WTC11 (cell line): ENCODE results near the gene EPHA2. TPM values are rescaled to one million over a fixed set of nuclear protein-coding genes. Genes with fewer than 3 reads are reported as not detected.

Source experiments
- ATAC-seq: fragments of 200-7000 bp; cut with Tn5 transposase; 2 replicates; pipeline ENCODE4 v1.10.0; 2021; ENCODE audit warnings: mild to moderate bottlenecking, moderate library complexity
- CTCF ChIA-PET: fragments of 300-600 bp; sonication (Branson Sonifier 250); formaldehyde crosslinking; loops from one replicate; lab custom pipeline; 2021; ENCODE audit warnings: antibody characterized with exemption; lab: Charles Lee
- POLR2A ChIA-PET: fragments of 350-600 bp; sonication (Branson Sonifier 250); formaldehyde crosslinking; loops from one replicate; lab custom pipeline; 2021; ENCODE audit warnings: antibody characterized with exemption; lab: Charles Lee
- DNase-seq: peaks from one replicate; pipeline ENCODE4 v3.0.0; 2021; ENCODE audit warnings: low spot score
- H3K27ac Mint-ChIP-seq: 2 replicates; pipeline ENCODE4 v1.8.0; 2021; ENCODE audit warnings: mixed read lengths
- H3K27me3 Mint-ChIP-seq: 2 replicates; pipeline ENCODE4 v1.8.0; 2021; ENCODE audit warnings: low read depth, mild to moderate bottlenecking, moderate library complexity, mixed read lengths
- H3K36me3 Mint-ChIP-seq: 2 replicates; pipeline ENCODE4 v1.8.0; 2021; ENCODE audit warnings: mixed read lengths
- H3K4me1 Mint-ChIP-seq: 2 replicates; pipeline ENCODE4 v1.8.0; 2022; ENCODE audit warnings: mixed read lengths
- H3K4me3 Mint-ChIP-seq: 2 replicates; pipeline ENCODE4 v1.8.0; 2021; ENCODE audit warnings: mild to moderate bottlenecking, moderate library complexity, mixed read lengths
- H3K9me3 Mint-ChIP-seq: 2 replicates; pipeline ENCODE4 v1.8.0; 2021; ENCODE audit warnings: mixed read lengths
- CBFB ChIP-seq: sonication (generic); formaldehyde crosslinking; IDR thresholded peaks from 2 replicates; pipeline ENCODE4 v1.8.1; 2022; ENCODE audit warnings: mild to moderate bottlenecking, low read depth, missing genetic modification reagents
- CREB1 ChIP-seq: sonication (generic); formaldehyde crosslinking; IDR thresholded peaks from 2 replicates; pipeline ENCODE4 v1.8.0; 2023; ENCODE audit warnings: mild to moderate bottlenecking, missing genetic modification reagents
- ESRRA ChIP-seq: sonication (generic); formaldehyde crosslinking; IDR thresholded peaks from 2 replicates; pipeline ENCODE4 v1.8.1; 2022; ENCODE audit warnings: mild to moderate bottlenecking, missing genetic modification reagents, borderline replicate concordance
- ETV6 ChIP-seq: sonication (generic); formaldehyde crosslinking; IDR thresholded peaks from 2 replicates; pipeline ENCODE4 v1.8.1; 2022; ENCODE audit warnings: mild to moderate bottlenecking, missing genetic modification reagents
- FOXJ3 ChIP-seq: sonication (generic); formaldehyde crosslinking; IDR thresholded peaks from 2 replicates; pipeline ENCODE4 v1.9.0; 2021; ENCODE audit warnings: missing genetic modification reagents, mild to moderate bottlenecking, borderline replicate concordance
- JUN ChIP-seq: sonication (generic); formaldehyde crosslinking; IDR thresholded peaks from 2 replicates; pipeline ENCODE4 v1.8.0; 2023; ENCODE audit warnings: mild to moderate bottlenecking, missing genetic modification reagents
- NFE2L1 ChIP-seq: sonication (generic); formaldehyde crosslinking; IDR thresholded peaks from 2 replicates; pipeline ENCODE4 v1.8.1; 2023; ENCODE audit warnings: missing genetic modification reagents
- RORB ChIP-seq: fragments of 250-450 bp; sonication (Bioruptor Pico); IDR thresholded peaks from 2 replicates; pipeline ENCODE4 v1.9.0; 2021; ENCODE audit warnings: mild to moderate bottlenecking
- SOX15 ChIP-seq: fragments of 250-450 bp; sonication (Bioruptor Pico); IDR thresholded peaks from 2 replicates; pipeline ENCODE4 v1.9.0; 2021; ENCODE audit warnings: mild to moderate bottlenecking
- TEAD1 ChIP-seq: sonication (generic); formaldehyde crosslinking; IDR thresholded peaks from 2 replicates; pipeline ENCODE4 v1.8.0; 2022; ENCODE audit warnings: mild to moderate bottlenecking, missing genetic modification reagents
- ZBTB21 ChIP-seq: sonication (generic); formaldehyde crosslinking; IDR thresholded peaks from 2 replicates; pipeline ENCODE4 v1.8.1; 2023; ENCODE audit warnings: mild to moderate bottlenecking, missing genetic modification reagents, borderline replicate concordance
- ZNF263 ChIP-seq: sonication (generic); formaldehyde crosslinking; IDR thresholded peaks from 2 replicates; pipeline ENCODE4 v1.8.1; 2022; ENCODE audit warnings: low read depth, mild to moderate bottlenecking, moderate library complexity, missing genetic modification reagents
- total RNA-seq: library from RNA; stranded (reverse); gene quantifications from 3 replicates; pipeline ENCODE4 v1.2.3, GENCODE V29; 2021
- TF ChIP-seq, protein P1 (sequence below): sonication (generic); formaldehyde crosslinking; IDR thresholded peaks from 2 replicates; pipeline ENCODE4 v1.8.1; 2022; ENCODE audit warnings: low read depth, missing genetic modification reagents, borderline replicate concordance
- TF ChIP-seq, protein P2 (sequence below): fragments of 250-450 bp; sonication (Bioruptor Pico); IDR thresholded peaks from 2 replicates; pipeline ENCODE4 v1.9.0; 2021; ENCODE audit warnings: moderate library complexity, mild to moderate bottlenecking, inconsistent platforms, borderline replicate concordance
- TF ChIP-seq, protein P3 (sequence below): sonication (generic); formaldehyde crosslinking; IDR thresholded peaks from 2 replicates; pipeline ENCODE4 v1.8.0; 2023; ENCODE audit warnings: mild to moderate bottlenecking, missing genetic modification reagents
- TF ChIP-seq, protein P4 (sequence below): sonication (generic); formaldehyde crosslinking; IDR thresholded peaks from 2 replicates; pipeline ENCODE4 v1.8.1; 2023; ENCODE audit warnings: mild to moderate bottlenecking, moderate library complexity, missing genetic modification reagents
- TF ChIP-seq, protein P5 (sequence below): sonication (generic); formaldehyde crosslinking; IDR thresholded peaks from 2 replicates; pipeline ENCODE4 v1.8.0; 2023; ENCODE audit warnings: missing genetic modification reagents, mild to moderate bottlenecking, borderline replicate concordance
- TF ChIP-seq, protein P6 (sequence below): fragments of 250-450 bp; sonication (Bioruptor Pico); IDR thresholded peaks from 2 replicates; pipeline ENCODE4 v1.9.0; 2021; ENCODE audit warnings: mild to moderate bottlenecking, borderline replicate concordance

The EPHA2 gene
- total RNA-seq, 1 experiment from 2014 or later, result 44.4 TPM

DNA sequence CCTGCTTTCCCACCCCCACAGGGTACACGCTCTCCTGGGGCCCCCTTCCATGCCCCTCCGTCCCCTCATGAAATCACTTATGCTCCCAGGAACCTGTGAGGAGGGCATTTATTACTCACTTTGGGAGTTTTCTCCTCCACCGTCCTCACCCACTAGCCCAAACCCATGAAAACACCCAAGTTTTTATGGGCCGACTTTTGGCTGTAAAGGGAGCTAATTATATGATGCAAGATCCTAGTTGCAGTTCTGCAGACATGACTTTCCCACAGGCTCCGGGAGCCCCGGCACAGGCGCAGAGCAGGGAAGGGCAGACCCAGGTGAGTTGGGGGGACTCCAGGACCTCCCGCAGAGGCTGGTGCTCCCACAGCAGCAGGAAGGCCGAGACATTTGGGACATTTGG lies 29.7 kb downstream of the EPHA2 start (continued):
- no peak for TF ChIP-seq SOX15 (CRISPR knock-in tag)
- TF ChIP-seq NFE2L1 (CRISPR knock-in tag), result no peak
- TF ChIP-seq, protein P1, sequence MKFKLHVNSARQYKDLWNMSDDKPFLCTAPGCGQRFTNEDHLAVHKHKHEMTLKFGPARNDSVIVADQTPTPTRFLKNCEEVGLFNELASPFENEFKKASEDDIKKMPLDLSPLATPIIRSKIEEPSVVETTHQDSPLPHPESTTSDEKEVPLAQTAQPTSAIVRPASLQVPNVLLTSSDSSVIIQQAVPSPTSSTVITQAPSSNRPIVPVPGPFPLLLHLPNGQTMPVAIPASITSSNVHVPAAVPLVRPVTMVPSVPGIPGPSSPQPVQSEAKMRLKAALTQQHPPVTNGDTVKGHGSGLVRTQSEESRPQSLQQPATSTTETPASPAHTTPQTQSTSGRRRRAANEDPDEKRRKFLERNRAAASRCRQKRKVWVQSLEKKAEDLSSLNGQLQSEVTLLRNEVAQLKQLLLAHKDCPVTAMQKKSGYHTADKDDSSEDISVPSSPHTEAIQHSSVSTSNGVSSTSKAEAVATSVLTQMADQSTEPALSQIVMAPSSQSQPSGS (CRISPR knock-in tag), result no peak
- no peak for TF ChIP-seq CBFB
- no peak for TF ChIP-seq RORB (CRISPR knock-in tag)
- TF ChIP-seq FOXJ3 (CRISPR knock-in tag), result no peak
- TF ChIP-seq, protein P2, sequence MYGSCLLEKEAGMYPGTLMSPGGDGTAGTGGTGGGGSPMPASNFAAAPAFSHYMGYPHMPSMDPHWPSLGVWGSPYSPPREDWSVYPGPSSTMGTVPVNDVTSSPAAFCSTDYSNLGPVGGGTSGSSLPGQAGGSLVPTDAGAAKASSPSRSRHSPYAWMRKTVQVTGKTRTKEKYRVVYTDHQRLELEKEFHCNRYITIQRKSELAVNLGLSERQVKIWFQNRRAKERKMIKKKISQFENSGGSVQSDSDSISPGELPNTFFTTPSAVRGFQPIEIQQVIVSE (CRISPR knock-in tag), result no peak
- TF ChIP-seq ZNF263 (CRISPR knock-in tag), result no peak
- TF ChIP-seq, all 79 proteins: peak for 0

DNA sequence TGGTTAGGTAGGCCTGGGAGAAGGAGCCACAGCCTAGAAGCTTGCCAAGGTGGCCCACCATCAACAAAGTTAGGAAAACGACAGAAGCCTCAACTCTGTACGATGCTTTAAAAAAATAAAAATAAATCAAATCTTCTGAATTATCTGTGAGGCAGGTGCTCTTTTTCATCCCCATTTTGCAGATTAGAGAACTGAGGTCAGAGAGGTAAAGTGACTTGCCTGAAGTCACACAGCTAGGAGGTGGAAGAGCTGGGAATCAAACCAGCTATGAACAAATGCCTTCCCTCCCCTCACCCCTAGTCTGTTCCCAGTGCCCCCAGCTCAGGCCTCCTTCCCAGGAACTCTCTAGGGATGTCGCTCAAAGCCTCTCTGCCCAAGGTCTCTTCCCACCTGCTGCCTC lies 30.4 kb downstream of the EPHA2 start:
- no peaks in the 10 kb centered on the region for H3K27me3 Mint-ChIP-seq
- ATAC-seq (no peak), DNase-seq (no peak)
- no peak overlapping the region for H3K4me3 Mint-ChIP-seq
- peaks cover 27% of the 10 kb centered on the region for H3K4me1 Mint-ChIP-seq
- ChIA-PET CTCF (interaction anchor here (1.0 to 1.8 kb wide), 2 partner anchors 42 to 43 kb away, joined by 3 to 5 read pairs; no protein-coding TSS in a partner anchor), POLR2A (no interaction called here)
- H3K27ac Mint-ChIP-seq, result no peak overlapping the region
- H3K9me3 Mint-ChIP-seq, result no peaks in the 10 kb centered on the region
- peaks cover 45% of the 10 kb centered on the region for H3K36me3 Mint-ChIP-seq
- TF ChIP-seq ETV6 (CRISPR knock-in tag) (no peak), FOXJ3 (CRISPR knock-in tag) (no peak), TEAD1 (CRISPR knock-in tag) (no peak), JUN (CRISPR knock-in tag) (no peak), ZBTB21 (CRISPR knock-in tag) (no peak), CREB1 (CRISPR knock-in tag) (no peak), ESRRA (CRISPR knock-in tag) (no peak)
- TF ChIP-seq, protein P3, sequence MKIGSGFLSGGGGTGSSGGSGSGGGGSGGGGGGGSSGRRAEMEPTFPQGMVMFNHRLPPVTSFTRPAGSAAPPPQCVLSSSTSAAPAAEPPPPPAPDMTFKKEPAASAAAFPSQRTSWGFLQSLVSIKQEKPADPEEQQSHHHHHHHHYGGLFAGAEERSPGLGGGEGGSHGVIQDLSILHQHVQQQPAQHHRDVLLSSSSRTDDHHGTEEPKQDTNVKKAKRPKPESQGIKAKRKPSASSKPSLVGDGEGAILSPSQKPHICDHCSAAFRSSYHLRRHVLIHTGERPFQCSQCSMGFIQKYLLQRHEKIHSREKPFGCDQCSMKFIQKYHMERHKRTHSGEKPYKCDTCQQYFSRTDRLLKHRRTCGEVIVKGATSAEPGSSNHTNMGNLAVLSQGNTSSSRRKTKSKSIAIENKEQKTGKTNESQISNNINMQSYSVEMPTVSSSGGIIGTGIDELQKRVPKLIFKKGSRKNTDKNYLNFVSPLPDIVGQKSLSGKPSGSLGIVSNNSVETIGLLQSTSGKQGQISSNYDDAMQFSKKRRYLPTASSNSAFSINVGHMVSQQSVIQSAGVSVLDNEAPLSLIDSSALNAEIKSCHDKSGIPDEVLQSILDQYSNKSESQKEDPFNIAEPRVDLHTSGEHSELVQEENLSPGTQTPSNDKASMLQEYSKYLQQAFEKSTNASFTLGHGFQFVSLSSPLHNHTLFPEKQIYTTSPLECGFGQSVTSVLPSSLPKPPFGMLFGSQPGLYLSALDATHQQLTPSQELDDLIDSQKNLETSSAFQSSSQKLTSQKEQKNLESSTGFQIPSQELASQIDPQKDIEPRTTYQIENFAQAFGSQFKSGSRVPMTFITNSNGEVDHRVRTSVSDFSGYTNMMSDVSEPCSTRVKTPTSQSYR (CRISPR knock-in tag), result no peak
- TF ChIP-seq, protein P4, sequence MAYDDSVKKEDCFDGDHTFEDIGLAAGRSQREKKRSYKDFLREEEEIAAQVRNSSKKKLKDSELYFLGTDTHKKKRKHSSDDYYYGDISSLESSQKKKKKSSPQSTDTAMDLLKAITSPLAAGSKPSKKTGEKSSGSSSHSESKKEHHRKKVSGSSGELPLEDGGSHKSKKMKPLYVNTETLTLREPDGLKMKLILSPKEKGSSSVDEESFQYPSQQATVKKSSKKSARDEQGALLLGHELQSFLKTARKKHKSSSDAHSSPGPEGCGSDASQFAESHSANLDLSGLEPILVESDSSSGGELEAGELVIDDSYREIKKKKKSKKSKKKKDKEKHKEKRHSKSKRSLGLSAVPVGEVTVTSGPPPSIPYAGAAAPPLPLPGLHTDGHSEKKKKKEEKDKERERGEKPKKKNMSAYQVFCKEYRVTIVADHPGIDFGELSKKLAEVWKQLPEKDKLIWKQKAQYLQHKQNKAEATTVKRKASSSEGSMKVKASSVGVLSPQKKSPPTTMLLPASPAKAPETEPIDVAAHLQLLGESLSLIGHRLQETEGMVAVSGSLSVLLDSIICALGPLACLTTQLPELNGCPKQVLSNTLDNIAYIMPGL (CRISPR knock-in tag), result no peak
- TF ChIP-seq, protein P2 (CRISPR knock-in tag), result no peak
- TF ChIP-seq, protein P5, sequence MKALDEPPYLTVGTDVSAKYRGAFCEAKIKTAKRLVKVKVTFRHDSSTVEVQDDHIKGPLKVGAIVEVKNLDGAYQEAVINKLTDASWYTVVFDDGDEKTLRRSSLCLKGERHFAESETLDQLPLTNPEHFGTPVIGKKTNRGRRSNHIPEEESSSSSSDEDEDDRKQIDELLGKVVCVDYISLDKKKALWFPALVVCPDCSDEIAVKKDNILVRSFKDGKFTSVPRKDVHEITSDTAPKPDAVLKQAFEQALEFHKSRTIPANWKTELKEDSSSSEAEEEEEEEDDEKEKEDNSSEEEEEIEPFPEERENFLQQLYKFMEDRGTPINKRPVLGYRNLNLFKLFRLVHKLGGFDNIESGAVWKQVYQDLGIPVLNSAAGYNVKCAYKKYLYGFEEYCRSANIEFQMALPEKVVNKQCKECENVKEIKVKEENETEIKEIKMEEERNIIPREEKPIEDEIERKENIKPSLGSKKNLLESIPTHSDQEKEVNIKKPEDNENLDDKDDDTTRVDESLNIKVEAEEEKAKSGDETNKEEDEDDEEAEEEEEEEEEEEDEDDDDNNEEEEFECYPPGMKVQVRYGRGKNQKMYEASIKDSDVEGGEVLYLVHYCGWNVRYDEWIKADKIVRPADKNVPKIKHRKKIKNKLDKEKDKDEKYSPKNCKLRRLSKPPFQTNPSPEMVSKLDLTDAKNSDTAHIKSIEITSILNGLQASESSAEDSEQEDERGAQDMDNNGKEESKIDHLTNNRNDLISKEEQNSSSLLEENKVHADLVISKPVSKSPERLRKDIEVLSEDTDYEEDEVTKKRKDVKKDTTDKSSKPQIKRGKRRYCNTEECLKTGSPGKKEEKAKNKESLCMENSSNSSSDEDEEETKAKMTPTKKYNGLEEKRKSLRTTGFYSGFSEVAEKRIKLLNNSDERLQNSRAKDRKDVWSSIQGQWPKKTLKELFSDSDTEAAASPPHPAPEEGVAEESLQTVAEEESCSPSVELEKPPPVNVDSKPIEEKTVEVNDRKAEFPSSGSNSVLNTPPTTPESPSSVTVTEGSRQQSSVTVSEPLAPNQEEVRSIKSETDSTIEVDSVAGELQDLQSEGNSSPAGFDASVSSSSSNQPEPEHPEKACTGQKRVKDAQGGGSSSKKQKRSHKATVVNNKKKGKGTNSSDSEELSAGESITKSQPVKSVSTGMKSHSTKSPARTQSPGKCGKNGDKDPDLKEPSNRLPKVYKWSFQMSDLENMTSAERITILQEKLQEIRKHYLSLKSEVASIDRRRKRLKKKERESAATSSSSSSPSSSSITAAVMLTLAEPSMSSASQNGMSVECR (CRISPR knock-in tag), result no peak
- TF ChIP-seq, protein P6, sequence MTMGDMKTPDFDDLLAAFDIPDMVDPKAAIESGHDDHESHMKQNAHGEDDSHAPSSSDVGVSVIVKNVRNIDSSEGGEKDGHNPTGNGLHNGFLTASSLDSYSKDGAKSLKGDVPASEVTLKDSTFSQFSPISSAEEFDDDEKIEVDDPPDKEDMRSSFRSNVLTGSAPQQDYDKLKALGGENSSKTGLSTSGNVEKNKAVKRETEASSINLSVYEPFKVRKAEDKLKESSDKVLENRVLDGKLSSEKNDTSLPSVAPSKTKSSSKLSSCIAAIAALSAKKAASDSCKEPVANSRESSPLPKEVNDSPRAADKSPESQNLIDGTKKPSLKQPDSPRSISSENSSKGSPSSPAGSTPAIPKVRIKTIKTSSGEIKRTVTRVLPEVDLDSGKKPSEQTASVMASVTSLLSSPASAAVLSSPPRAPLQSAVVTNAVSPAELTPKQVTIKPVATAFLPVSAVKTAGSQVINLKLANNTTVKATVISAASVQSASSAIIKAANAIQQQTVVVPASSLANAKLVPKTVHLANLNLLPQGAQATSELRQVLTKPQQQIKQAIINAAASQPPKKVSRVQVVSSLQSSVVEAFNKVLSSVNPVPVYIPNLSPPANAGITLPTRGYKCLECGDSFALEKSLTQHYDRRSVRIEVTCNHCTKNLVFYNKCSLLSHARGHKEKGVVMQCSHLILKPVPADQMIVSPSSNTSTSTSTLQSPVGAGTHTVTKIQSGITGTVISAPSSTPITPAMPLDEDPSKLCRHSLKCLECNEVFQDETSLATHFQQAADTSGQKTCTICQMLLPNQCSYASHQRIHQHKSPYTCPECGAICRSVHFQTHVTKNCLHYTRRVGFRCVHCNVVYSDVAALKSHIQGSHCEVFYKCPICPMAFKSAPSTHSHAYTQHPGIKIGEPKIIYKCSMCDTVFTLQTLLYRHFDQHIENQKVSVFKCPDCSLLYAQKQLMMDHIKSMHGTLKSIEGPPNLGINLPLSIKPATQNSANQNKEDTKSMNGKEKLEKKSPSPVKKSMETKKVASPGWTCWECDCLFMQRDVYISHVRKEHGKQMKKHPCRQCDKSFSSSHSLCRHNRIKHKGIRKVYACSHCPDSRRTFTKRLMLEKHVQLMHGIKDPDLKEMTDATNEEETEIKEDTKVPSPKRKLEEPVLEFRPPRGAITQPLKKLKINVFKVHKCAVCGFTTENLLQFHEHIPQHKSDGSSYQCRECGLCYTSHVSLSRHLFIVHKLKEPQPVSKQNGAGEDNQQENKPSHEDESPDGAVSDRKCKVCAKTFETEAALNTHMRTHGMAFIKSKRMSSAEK (CRISPR knock-in tag), result no peak
